ENCODE data around the gene IGFL1.

Gene IGFL1

GRCh38 chr19:46197314-46198070 is 32.0 kb upstream of the IGFL1 start:
- no peaks in the 10 kb centered on the region for H3K36me3 ChIP-seq (ENCODE audit: insufficient read depth, low read length)
- no peaks in the 10 kb centered on the region for H3K9me2 ChIP-seq (replicated peaks; ENCODE audit: low read depth, low read length)
- no peaks in the 10 kb centered on the region for H3F3A ChIP-seq (ENCODE audit: low read depth)
- H4K20me1 ChIP-seq (ENCODE audit: insufficient read depth, low read length, poor library complexity, severe bottlenecking), result no peaks in the 10 kb centered on the region
- no peak overlapping the region for H2AFZ ChIP-seq (ENCODE audit: low read length)
- no peak overlapping the region for H3K4me2 ChIP-seq (ENCODE audit: low read depth, low read length, poor library complexity, severe bottlenecking)
- no peak overlapping the region for H3K9ac ChIP-seq (ENCODE audit: low read depth, low read length, poor library complexity, severe bottlenecking)
- no peaks in the 10 kb centered on the region for H3K4me1 ChIP-seq (ENCODE audit: insufficient read depth, low read length, poor library complexity, severe bottlenecking)
- no peak for TF ChIP-seq EZH2phosphoT487 (IDR thresholded peaks at IDR 0.05; ENCODE audit: borderline replicate concordance)
- H3K27me3 ChIP-seq (ENCODE audit: insufficient read depth, low read length, poor library complexity, severe bottlenecking), result no peaks in the 10 kb centered on the region
- no peaks in the 10 kb centered on the region for H3K79me2 ChIP-seq (ENCODE audit: insufficient read depth, low read length)
- no peaks in the 10 kb centered on the region for H3K9me3 ChIP-seq (ENCODE audit: insufficient read depth, low read depth, low read length)
- no peak overlapping the region for H3K4me3 ChIP-seq (ENCODE audit: low read length, poor library complexity, severe bottlenecking)

GRCh38 chr19:46198756-46199155 is 30.8 kb upstream of the IGFL1 start:
- Histone ChIP-seq H3F3A (ENCODE audit: low read depth) (no peaks in the 10 kb centered on the region), H3K4me2 (ENCODE audit: low read depth, low read length, poor library complexity, severe bottlenecking) (no peak overlapping the region), H3K9me2 (replicated peaks; ENCODE audit: low read depth, low read length) (no peaks in the 10 kb centered on the region), H3K9me3 (ENCODE audit: insufficient read depth, low read depth, low read length) (no peaks in the 10 kb centered on the region), H3K79me2 (ENCODE audit: insufficient read depth, low read length) (no peaks in the 10 kb centered on the region), H3K4me3 (ENCODE audit: low read length, poor library complexity, severe bottlenecking) (no peak overlapping the region), H4K20me1 (ENCODE audit: insufficient read depth, low read length, poor library complexity, severe bottlenecking) (no peaks in the 10 kb centered on the region), H3K9ac (ENCODE audit: low read depth, low read length, poor library complexity, severe bottlenecking) (no peak overlapping the region), H3K4me1 (ENCODE audit: insufficient read depth, low read length, poor library complexity, severe bottlenecking) (no peaks in the 10 kb centered on the region), H3K27me3 (ENCODE audit: insufficient read depth, low read length, poor library complexity, severe bottlenecking) (no peaks in the 10 kb centered on the region), H3K36me3 (ENCODE audit: insufficient read depth, low read length) (no peaks in the 10 kb centered on the region), H2AFZ (ENCODE audit: low read length) (no peak overlapping the region)
- TF ChIP-seq CTCF (conservative IDR thresholded peaks at IDR 0.05; ENCODE audit: low read length) (no peak), EZH2phosphoT487 (IDR thresholded peaks at IDR 0.05; ENCODE audit: borderline replicate concordance) (no peak)

DNA sequence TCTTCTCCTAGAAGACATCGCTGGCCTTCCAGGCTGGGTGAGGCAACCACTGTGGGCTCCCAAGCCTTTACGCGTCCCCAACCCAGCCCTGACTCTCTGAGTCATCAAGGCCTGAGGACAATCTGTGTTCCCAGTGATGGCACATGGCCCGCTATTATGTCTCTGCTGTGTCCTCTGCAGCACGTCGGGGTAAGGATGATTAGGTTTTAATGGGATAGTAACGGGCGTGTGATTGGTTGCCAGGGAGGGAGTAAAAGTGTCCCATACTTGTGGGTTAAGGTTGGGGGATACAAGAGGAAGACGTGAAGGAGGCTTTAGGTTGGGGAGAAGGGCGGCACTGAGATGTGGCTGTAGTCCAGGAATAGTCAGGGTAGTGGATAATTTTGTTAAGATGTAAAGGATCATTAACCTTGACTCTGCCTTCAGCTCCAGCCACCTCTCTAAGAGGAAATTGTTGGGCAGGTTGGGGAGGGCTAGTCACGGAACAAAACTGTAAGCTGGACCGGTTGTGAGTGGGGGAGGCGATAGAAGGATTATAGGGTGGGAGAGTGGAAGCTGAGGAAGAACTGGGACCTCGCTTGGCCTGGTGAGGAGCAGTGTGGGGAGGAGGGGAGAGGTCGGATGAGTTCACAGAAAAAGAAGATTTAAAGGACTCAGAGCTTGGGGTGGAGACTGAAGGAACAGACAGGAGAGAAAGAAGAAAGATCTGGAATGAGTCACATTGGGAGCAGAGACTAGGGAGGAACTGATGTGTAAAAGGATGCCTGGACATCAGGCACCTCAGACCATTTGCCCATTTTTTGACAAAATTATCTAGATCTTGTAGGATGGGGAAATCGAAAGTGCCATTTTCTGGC is 27.9 kb upstream of the IGFL1 start:
- Histone ChIP-seq H3K4me1 (ENCODE audit: insufficient read depth, low read length, poor library complexity, severe bottlenecking) (no peaks in the 10 kb centered on the region), H3K79me2 (ENCODE audit: insufficient read depth, low read length) (no peaks in the 10 kb centered on the region), H3K9me3 (ENCODE audit: insufficient read depth, low read depth, low read length) (no peaks in the 10 kb centered on the region), H3K4me3 (ENCODE audit: low read length, poor library complexity, severe bottlenecking) (no peak overlapping the region), H3K9ac (ENCODE audit: low read depth, low read length, poor library complexity, severe bottlenecking) (no peak overlapping the region), H3K27me3 (ENCODE audit: insufficient read depth, low read length, poor library complexity, severe bottlenecking) (no peaks in the 10 kb centered on the region), H3K36me3 (ENCODE audit: insufficient read depth, low read length) (no peaks in the 10 kb centered on the region), H3F3A (ENCODE audit: low read depth) (no peaks in the 10 kb centered on the region), H3K4me2 (ENCODE audit: low read depth, low read length, poor library complexity, severe bottlenecking) (no peak overlapping the region), H3K9me2 (replicated peaks; ENCODE audit: low read depth, low read length) (no peaks in the 10 kb centered on the region), H4K20me1 (ENCODE audit: insufficient read depth, low read length, poor library complexity, severe bottlenecking) (no peaks in the 10 kb centered on the region), H2AFZ (ENCODE audit: low read length) (no peak overlapping the region)
- TF ChIP-seq CTCF (conservative IDR thresholded peaks at IDR 0.05; ENCODE audit: low read length) (no peak), EZH2phosphoT487 (IDR thresholded peaks at IDR 0.05; ENCODE audit: borderline replicate concordance) (no peak)
